ENCODE measurements around the gene LRRFIP1.

GRCh38 chr2:237668440-237668839, 41.1 kb downstream of the LRRFIP1 start:
- TF ChIP-seq POLR2AphosphoS5 (IDR thresholded peaks at IDR 0.05; ENCODE audit: low read depth, low read length) (no peak), POLR2A (IDR thresholded peaks at IDR 0.05; ENCODE audit: low read depth, low read length) (no peak), TAF1 (IDR thresholded peaks at IDR 0.05; ENCODE audit: low read depth, low read length) (no peak), SPI1 (IDR thresholded peaks at IDR 0.05; ENCODE audit: low read depth, low read length) (no peak), PAX5 (IDR thresholded peaks at IDR 0.05; ENCODE audit: insufficient read depth, low read length, severe bottlenecking) (no peak)
